Smooth muscle cell (in vitro differentiated cells): ENCODE results near the gene IGSF6. TPM values are rescaled to one million over a fixed set of nuclear protein-coding genes. Genes with fewer than 3 reads are reported as not detected.
A peak's percentile ranks its signal among the peaks of the same experiment; 100 is the strongest.

Experiments
- DNase-seq: peaks from one replicate; lab custom pipeline; 2025; ENCODE audit not compliant: unreplicated experiment; lab: John Stamatoyannopoulos, UW
- H2AFZ ChIP-seq: fragments of 200-600 bp; sonication (generic); 2 replicates; pipeline ENCODE4 v1.6.0; 2016; ENCODE audit warnings: antibody characterized with exemption, low read depth, mild to moderate bottlenecking
- H3F3A ChIP-seq: fragments of 200-600 bp; sonication (generic); 2 replicates; pipeline ENCODE4 v1.6.0; 2017; ENCODE audit warnings: antibody characterized with exemption, low read depth
- H3K27ac ChIP-seq: fragments of 200-600 bp; sonication (generic); 2 replicates; pipeline ENCODE4 v1.5.1; 2016; ENCODE audit warnings: low read depth, mild to moderate bottlenecking
- H3K27me3 ChIP-seq: fragments of 200-600 bp; sonication (generic); 2 replicates; pipeline ENCODE4 v1.6.1; 2016; ENCODE audit warnings: low read depth, mild to moderate bottlenecking
- H3K36me3 ChIP-seq: fragments of 200-600 bp; sonication (generic); 2 replicates; pipeline ENCODE4 v1.5.1; 2016; ENCODE audit warnings: low read depth
- H3K4me1 ChIP-seq: fragments of 200-600 bp; sonication (generic); 2 replicates; pipeline ENCODE4 v1.5.1; 2016; ENCODE audit warnings: low read depth
- H3K4me2 ChIP-seq: fragments of 200-600 bp; sonication (generic); 2 replicates; pipeline ENCODE4 v1.6.0; 2016; ENCODE audit warnings: mild to moderate bottlenecking
- H3K4me3 ChIP-seq: fragments of 200-600 bp; sonication (generic); 2 replicates; pipeline ENCODE4 v1.5.1; 2016; ENCODE audit warnings: mild to moderate bottlenecking
- H3K79me2 ChIP-seq: fragments of 200-600 bp; sonication (generic); 2 replicates; pipeline ENCODE4 v1.6.0; 2016; ENCODE audit warnings: low read depth, mild to moderate bottlenecking
- H3K9ac ChIP-seq: fragments of 200-600 bp; sonication (generic); 2 replicates; pipeline ENCODE4 v1.6.0; 2016; ENCODE audit warnings: low read depth
- H3K9me3 ChIP-seq: fragments of 200-600 bp; sonication (generic); replicated peaks from 2 replicates; pipeline ENCODE4 v1.5.1; 2016; ENCODE audit warnings: low read depth
- H4K20me1 ChIP-seq: fragments of 200-600 bp; sonication (generic); 2 replicates; pipeline ENCODE4 v1.6.0; 2016; ENCODE audit warnings: low read depth
- CTCF ChIP-seq: fragments of 200-600 bp; sonication (generic); IDR thresholded peaks from 2 replicates; pipeline ENCODE4 v1.5.1; 2017; ENCODE audit warnings: borderline replicate concordance, mild to moderate bottlenecking, antibody characterized with exemption; ENCODE audit not compliant: insufficient read depth, poor library complexity, severe bottlenecking
- WGBS: methylation state at CpG from one replicate; pipeline ENCODE4 v1.1.7; 2016; ENCODE audit warnings: low lambda C conversion rate; 5-methylcytosine and 5-hydroxymethylcytosine counted together
- polyA plus RNA-seq: library from polyadenylated mRNA; unstranded; fragments of >200 nt; fragmentation: Nextera tagmentation; extraction: Ambion mirVana; gene quantifications from 2 replicates; pipeline ENCODE4 v1.2.1, GENCODE V29; 2016
- total RNA-seq: library from RNA; depleted of rRNA; stranded (reverse); fragments of >200 nt; gene quantifications from 2 replicates; pipeline ENCODE4 v1.2.3, GENCODE V29; 2014

IGSF6 gene
- total and polyA plus RNA-seq, 2 experiments from 2014 or later, result 0.13 TPM; not detected in 1

DNA sequence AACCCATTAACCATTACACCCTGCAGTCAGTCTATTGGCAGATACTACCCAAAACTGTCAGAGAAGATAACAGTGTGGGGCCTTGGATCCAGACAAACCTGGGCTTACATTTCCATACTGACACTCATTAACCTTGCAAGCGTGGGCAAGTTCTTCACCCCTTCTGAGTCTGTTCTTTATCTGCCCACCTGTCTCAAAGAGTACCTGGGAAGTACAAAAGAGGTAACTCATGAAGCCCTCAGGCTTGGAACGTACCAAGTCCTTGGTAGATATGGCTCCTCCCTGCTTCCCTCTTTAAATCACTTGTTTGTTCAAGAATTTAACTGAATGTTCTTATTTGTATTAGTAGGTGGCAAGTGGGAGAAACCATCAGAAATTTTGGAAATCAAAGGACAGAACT lies 2.5 kb upstream of the IGSF6 start:
- 79% methylated on average over 2 of the region's 2 CpGs for WGBS

GRCh38 chr16:21654466-21654865 lies 2.1 kb upstream of the IGSF6 start:
- Histone ChIP-seq H3K4me3 (no peak overlapping the region), H3K4me1 (no peaks in the 10 kb centered on the region), H3K9ac (no peak overlapping the region), H3K36me3 (peaks cover 7% of the 10 kb centered on the region), H3K4me2 (no peak overlapping the region), H3K27ac (no peak overlapping the region), H2AFZ (no peak overlapping the region), H3K9me3 (no peaks in the 10 kb centered on the region), H3K79me2 (peaks cover 18% of the 10 kb centered on the region), H4K20me1 (peaks cover 56% of the 10 kb centered on the region), H3F3A (no peaks in the 10 kb centered on the region), H3K27me3 (no peaks in the 10 kb centered on the region)
- DNase-seq, result no peak
- 91% methylated on average over 1 of the region's 1 CpG for WGBS
- no peak for TF ChIP-seq CTCF

More for the DNA sequence above, 2.5 kb upstream of the IGSF6 start:
- Histone ChIP-seq H3K79me2 (peaks cover 18% of the 10 kb centered on the region), H3K9ac (no peak overlapping the region), H3K4me1 (no peaks in the 10 kb centered on the region), H2AFZ (no peak overlapping the region), H3K4me3 (no peak overlapping the region), H3K27ac (peak overlapping the region; percentile 24), H3K9me3 (no peaks in the 10 kb centered on the region), H3K27me3 (no peaks in the 10 kb centered on the region), H4K20me1 (peaks cover 52% of the 10 kb centered on the region), H3K36me3 (peaks cover 7% of the 10 kb centered on the region), H3K4me2 (no peak overlapping the region), H3F3A (no peaks in the 10 kb centered on the region)
- TF ChIP-seq CTCF, result no peak
- no peak for DNase-seq

DNA sequence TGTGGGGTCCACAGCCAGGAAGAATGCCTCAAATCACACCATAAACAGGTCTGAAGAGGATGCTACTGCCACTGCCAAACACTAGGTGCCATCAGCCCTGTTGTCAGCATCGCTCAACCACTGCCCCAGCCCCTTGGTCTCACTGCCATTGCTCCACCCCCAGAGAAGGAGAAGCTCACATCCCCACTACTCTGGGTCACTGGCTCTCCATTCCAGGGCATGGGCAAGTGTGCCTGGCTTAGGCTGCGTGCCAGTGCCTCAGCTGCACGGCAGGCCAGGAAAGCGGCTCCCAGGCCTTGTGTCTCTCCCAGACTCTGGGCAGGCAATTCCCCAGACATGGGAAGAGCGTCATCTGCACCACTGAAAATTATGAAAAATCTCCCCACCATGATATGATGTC lies 1.2 kb upstream of the IGSF6 start:
- Histone ChIP-seq H3K4me2 (no peak overlapping the region), H3K9me3 (no peaks in the 10 kb centered on the region), H3F3A (no peaks in the 10 kb centered on the region), H3K4me1 (no peaks in the 10 kb centered on the region), H4K20me1 (peaks cover 64% of the 10 kb centered on the region), H3K36me3 (peaks cover 7% of the 10 kb centered on the region), H3K27ac (no peak overlapping the region), H3K9ac (no peak overlapping the region), H3K27me3 (no peaks in the 10 kb centered on the region), H3K79me2 (peaks cover 23% of the 10 kb centered on the region), H3K4me3 (no peak overlapping the region), H2AFZ (no peak overlapping the region)
- DNase-seq, result no peak
- TF ChIP-seq CTCF, result no peak
- 98% methylated on average over 5 of the region's 5 CpGs for WGBS

- no peak for DNase-seq
- Histone ChIP-seq H3K36me3 (peaks cover 7% of the 10 kb centered on the region), H3K4me1 (no peaks in the 10 kb centered on the region), H3K4me3 (no peak overlapping the region), H3K4me2 (no peak overlapping the region), H3F3A (no peaks in the 10 kb centered on the region), H3K27me3 (no peaks in the 10 kb centered on the region), H3K79me2 (peaks cover 32% of the 10 kb centered on the region), H3K9me3 (no peaks in the 10 kb centered on the region), H2AFZ (no peak overlapping the region), H3K27ac (no peak overlapping the region), H3K9ac (no peak overlapping the region), H4K20me1 (peaks cover 76% of the 10 kb centered on the region)
- no peak for TF ChIP-seq CTCF
- WGBS, result 98% methylated on average over 3 of the region's 3 CpGs
Observed at GRCh38 chr16:21651515-21651914, 893 bp downstream of the IGSF6 start.
